Suprapubic skin (tissue), 4 donors: ENCODE results near the gene DROSHA.

Experiments
- CTCF ChIP-seq, 2 donors: fragments of 200-600 bp in 1 of 2; fragments of 450-650 bp in 1 of 2; sonication (generic) in 1 of 2; IDR thresholded peaks; one replicate each; pipeline ENCODE4 v1.5.1; 2016 to 2019; ENCODE audit warnings: antibody characterized with exemption in 2 of 2, mild to moderate bottlenecking in 1 of 2, moderate library complexity in 1 of 2
- EP300 ChIP-seq: sonication (generic); formaldehyde crosslinking; IDR thresholded peaks from one replicate; pipeline ENCODE4 v1.6.1; 2017; ENCODE audit warnings: antibody characterized with exemption
- POLR2A ChIP-seq, 2 donors: fragments of 450-650 bp; IDR thresholded peaks; one replicate each; pipeline ENCODE4 v1.6.1; 2017; ENCODE audit warnings: antibody characterized with exemption in 2 of 2, mild to moderate bottlenecking in 2 of 2, moderate library complexity in 2 of 2
- POLR2AphosphoS5 ChIP-seq, 3 donors: sonication (generic); formaldehyde crosslinking; IDR thresholded peaks; one replicate each; pipeline ENCODE4 v1.6.1; 2017; ENCODE audit warnings: antibody characterized with exemption in 3 of 3

DNA sequence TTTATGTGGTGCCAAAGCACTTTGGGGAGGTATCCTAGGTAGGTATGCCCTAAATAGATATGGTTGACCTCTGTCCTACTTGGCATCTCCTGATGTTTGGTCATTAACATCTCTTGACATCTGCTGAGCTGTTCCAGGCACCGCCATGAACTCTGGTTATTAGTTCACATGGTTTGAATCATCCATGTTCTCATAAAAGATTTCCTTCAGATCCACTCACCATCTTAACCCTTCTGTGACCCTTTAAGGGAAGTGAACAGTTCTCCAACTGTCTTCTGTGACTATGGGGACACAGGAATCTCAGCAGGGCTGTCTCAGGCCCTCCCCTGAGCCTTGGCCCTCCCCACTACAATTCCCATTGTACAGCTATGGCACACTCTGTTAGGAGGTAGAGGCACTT lies 170.7 kb downstream of the DROSHA start:
- TF ChIP-seq CTCF (IDR thresholded peaks at IDR 0.05) (no peak), POLR2A (IDR thresholded peaks at IDR 0.05) (no peak), POLR2AphosphoS5 (IDR thresholded peaks at IDR 0.05) (no peak), EP300 (no peak)
